Measurements from ENCODE around the gene TMPRSS15. TPM values are rescaled to one million over a fixed set of nuclear protein-coding genes. Genes with fewer than 3 reads are reported as not detected.

The TMPRSS15 gene
- total RNA-seq, 4 donors from 2014 or later: not detected

DNA sequence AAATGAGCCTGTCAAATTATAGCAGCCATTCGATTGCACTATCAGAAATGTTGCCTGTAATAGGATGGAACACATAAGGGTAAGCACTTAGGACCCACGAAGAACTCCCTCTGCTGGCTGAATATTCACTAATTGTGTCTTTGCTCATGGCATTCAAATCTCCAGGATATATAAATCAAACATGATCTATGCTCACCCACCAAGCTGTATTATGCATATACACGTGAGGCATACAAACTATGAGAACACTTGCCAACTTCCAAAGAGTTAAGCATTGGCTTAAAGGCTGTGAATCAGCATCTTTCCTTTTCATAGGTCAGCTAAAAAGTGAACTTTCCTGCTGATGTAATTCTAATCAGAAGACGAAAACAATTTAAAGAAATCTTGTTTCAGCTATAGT is 34.5 kb downstream of the TMPRSS15 start:
- 21 to 31% methylated on average over 4 of the region's 4 CpGs for whole genome bisulfite sequencing, 2 donors
- intact Hi-C loops (cut with DNase I; ENCODE audit: low total_unique reads): no loop called here
- TF ChIP-seq POLR2A (IDR thresholded peaks at IDR 0.05): no peak
- TF ChIP-seq, protein P1, sequence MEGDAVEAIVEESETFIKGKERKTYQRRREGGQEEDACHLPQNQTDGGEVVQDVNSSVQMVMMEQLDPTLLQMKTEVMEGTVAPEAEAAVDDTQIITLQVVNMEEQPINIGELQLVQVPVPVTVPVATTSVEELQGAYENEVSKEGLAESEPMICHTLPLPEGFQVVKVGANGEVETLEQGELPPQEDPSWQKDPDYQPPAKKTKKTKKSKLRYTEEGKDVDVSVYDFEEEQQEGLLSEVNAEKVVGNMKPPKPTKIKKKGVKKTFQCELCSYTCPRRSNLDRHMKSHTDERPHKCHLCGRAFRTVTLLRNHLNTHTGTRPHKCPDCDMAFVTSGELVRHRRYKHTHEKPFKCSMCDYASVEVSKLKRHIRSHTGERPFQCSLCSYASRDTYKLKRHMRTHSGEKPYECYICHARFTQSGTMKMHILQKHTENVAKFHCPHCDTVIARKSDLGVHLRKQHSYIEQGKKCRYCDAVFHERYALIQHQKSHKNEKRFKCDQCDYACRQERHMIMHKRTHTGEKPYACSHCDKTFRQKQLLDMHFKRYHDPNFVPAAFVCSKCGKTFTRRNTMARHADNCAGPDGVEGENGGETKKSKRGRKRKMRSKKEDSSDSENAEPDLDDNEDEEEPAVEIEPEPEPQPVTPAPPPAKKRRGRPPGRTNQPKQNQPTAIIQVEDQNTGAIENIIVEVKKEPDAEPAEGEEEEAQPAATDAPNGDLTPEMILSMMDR (IDR thresholded peaks at IDR 0.05): no peak
- no peak overlapping the region for H3K4me3 ChIP-seq (ENCODE audit: low read depth, poor library complexity, severe bottlenecking)
- DNase-seq (ENCODE audit: low spot score in 2 of 2): no peak

GRCh38 chr21:18368205-18368604 is 35.4 kb downstream of the TMPRSS15 start:
- TF ChIP-seq, protein P1 (IDR thresholded peaks at IDR 0.05): no peak
- TF ChIP-seq POLR2A (IDR thresholded peaks at IDR 0.05): no peak
- intact Hi-C loops (cut with DNase I; ENCODE audit: low total_unique reads): no loop called here
- no peak for DNase-seq (ENCODE audit: low spot score in 2 of 2)
- 71 to 77% methylated on average over 6 of the region's 6 CpGs for WGBS, 2 donors
- H3K4me3 ChIP-seq (ENCODE audit: low read depth, poor library complexity, severe bottlenecking): no peak overlapping the region

- TF ChIP-seq, protein P1 (IDR thresholded peaks at IDR 0.05): no peak
- TF ChIP-seq POLR2A (IDR thresholded peaks at IDR 0.05): no peak
- no peak for DNase-seq (ENCODE audit: low spot score in 2 of 2)
- WGBS, 2 donors: 70 to 75% methylated on average over 2 of the region's 2 CpGs
- intact Hi-C loops (cut with DNase I; ENCODE audit: low total_unique reads): no loop called here
- H3K4me3 ChIP-seq (ENCODE audit: low read depth, poor library complexity, severe bottlenecking): no peak overlapping the region
Observed at GRCh38 chr21:18356801-18357200, 46.8 kb downstream of the TMPRSS15 start.

- no peak for TF ChIP-seq POLR2A (IDR thresholded peaks at IDR 0.05)
- TF ChIP-seq, protein P1 (IDR thresholded peaks at IDR 0.05): no peak
- no peak for DNase-seq (ENCODE audit: low spot score in 2 of 2)
- WGBS, 2 donors: 88 to 90% methylated on average over 1 of the region's 1 CpG
- intact Hi-C loops (cut with DNase I; ENCODE audit: low total_unique reads): no loop called here
- no peak overlapping the region for H3K4me3 ChIP-seq (ENCODE audit: low read depth, poor library complexity, severe bottlenecking)
Observed at GRCh38 chr21:18354947-18355346, 48.6 kb downstream of the TMPRSS15 start.

- DNase-seq (ENCODE audit: low spot score in 2 of 2): no peak
- WGBS, 2 donors: 51 to 54% methylated on average over 2 of the region's 2 CpGs
- H3K4me3 ChIP-seq (ENCODE audit: low read depth, poor library complexity, severe bottlenecking): no peak overlapping the region
- TF ChIP-seq, protein P1 (IDR thresholded peaks at IDR 0.05): no peak
- TF ChIP-seq POLR2A (IDR thresholded peaks at IDR 0.05): no peak
- intact Hi-C loops (cut with DNase I; ENCODE audit: low total_unique reads): no loop called here
Observed at GRCh38 chr21:18350216-18350615, 53.4 kb downstream of the TMPRSS15 start.

- TF ChIP-seq POLR2A (IDR thresholded peaks at IDR 0.05): no peak
- TF ChIP-seq, protein P1 (IDR thresholded peaks at IDR 0.05): no peak
- WGBS, 2 donors: 79 to 81% methylated on average over 4 of the region's 4 CpGs
- intact Hi-C loops (cut with DNase I; ENCODE audit: low total_unique reads): no loop called here
Observed at GRCh38 chr21:18349468-18349867, 54.1 kb downstream of the TMPRSS15 start.

More at GRCh38 chr21:18349468-18349867, 54.1 kb downstream of the TMPRSS15 start:
- no peak for DNase-seq (ENCODE audit: low spot score in 2 of 2)
- H3K4me3 ChIP-seq (ENCODE audit: low read depth, poor library complexity, severe bottlenecking): no peak overlapping the region
